Trophoblast cell (in vitro differentiated cells and primary cell): ENCODE results near the gene ZDHHC14.
"Not testable (repeated sequence)": the region's sequence is repeated elsewhere in the genome, so short reads cannot be mapped to it uniquely, and the experiment has no call there.

Experiments
- DNase-seq, 2 donors: peaks; one replicate each; pipeline ENCODE4 v3.0.0-alpha.2; 2016
- H2AFZ ChIP-seq: 2 replicates; pipeline ENCODE4 v1.6.1; 2013; ENCODE audit warnings: low read length, moderate library complexity, mild to moderate bottlenecking; ENCODE audit not compliant: insufficient read depth, poor library complexity
- H2AK5ac ChIP-seq: 2 replicates; pipeline ENCODE4 v1.6.1; 2013; ENCODE audit warnings: mild to moderate bottlenecking, low read length
- H2BK120ac ChIP-seq: 2 replicates; pipeline ENCODE4 v1.6.1; 2013; ENCODE audit warnings: low read length, mild to moderate bottlenecking, moderate library complexity; ENCODE audit not compliant: insufficient read depth, poor library complexity
- H2BK12ac ChIP-seq: 2 replicates; pipeline ENCODE4 v1.6.1; 2013; ENCODE audit warnings: mild to moderate bottlenecking, low read length, moderate library complexity
- H2BK5ac ChIP-seq: 2 replicates; pipeline ENCODE4 v1.6.1; 2013; ENCODE audit warnings: low read length, low read depth, moderate library complexity, mild to moderate bottlenecking; ENCODE audit not compliant: poor library complexity
- H3K14ac ChIP-seq: 2 replicates; pipeline ENCODE4 v1.6.1; 2013; ENCODE audit warnings: mild to moderate bottlenecking, low read length
- H3K18ac ChIP-seq: 2 replicates; pipeline ENCODE4 v1.6.1; 2013; ENCODE audit warnings: mild to moderate bottlenecking, low read length
- H3K23ac ChIP-seq: 2 replicates; pipeline ENCODE4 v1.6.1; 2013; ENCODE audit warnings: low read length
- H3K27ac ChIP-seq: 2 replicates; pipeline ENCODE4 v1.5.1; 2013; ENCODE audit warnings: low read depth, mild to moderate bottlenecking, inconsistent platforms, low read length, moderate library complexity
- H3K27me3 ChIP-seq: 2 replicates; pipeline ENCODE4 v1.6.1; 2013; ENCODE audit warnings: inconsistent platforms, mild to moderate bottlenecking, low read length, moderate library complexity; ENCODE audit not compliant: insufficient read depth
- H3K36me3 ChIP-seq, 2 experiments: 1 replicate in 1 of 2; 2 replicates in 1 of 2; pipeline ENCODE4 v1.6.1; 2013; ENCODE audit warnings: low read length in 2 of 2, mild to moderate bottlenecking in 2 of 2, moderate library complexity in 1 of 2; ENCODE audit not compliant: insufficient read depth in 2 of 2, control insufficient read depth in 1 of 2
- H3K4ac ChIP-seq: 2 replicates; pipeline ENCODE4 v1.6.1; 2013; ENCODE audit warnings: low read depth, mild to moderate bottlenecking, low read length, moderate library complexity
- H3K4me1 ChIP-seq, 2 experiments: 1 replicate in 1 of 2; 2 replicates in 1 of 2; pipeline ENCODE4 v1.6.1; 2013; ENCODE audit warnings: low read length in 2 of 2, mild to moderate bottlenecking in 2 of 2, moderate library complexity in 1 of 2; ENCODE audit not compliant: insufficient read depth in 2 of 2, control insufficient read depth in 1 of 2
- H3K4me2 ChIP-seq: 2 replicates; pipeline ENCODE4 v1.6.1; 2013; ENCODE audit warnings: inconsistent platforms, mild to moderate bottlenecking, low read length, moderate library complexity
- H3K4me3 ChIP-seq: 2 replicates; pipeline ENCODE4 v1.5.1; 2013; ENCODE audit warnings: mild to moderate bottlenecking, low read depth, low read length, inconsistent platforms
- H3K79me1 ChIP-seq: one replicate; pipeline ENCODE4 v1.6.1; 2013; ENCODE audit warnings: low read length
- H3K79me2 ChIP-seq: 2 replicates; pipeline ENCODE4 v1.6.1; 2013; ENCODE audit warnings: low read length, mild to moderate bottlenecking; ENCODE audit not compliant: control insufficient read depth, insufficient read depth, poor library complexity
- H3K9ac ChIP-seq: 2 replicates; pipeline ENCODE4 v1.6.1; 2013; ENCODE audit warnings: mild to moderate bottlenecking, low read length
- H3K9me3 ChIP-seq: 2 replicates; pipeline ENCODE4 v1.6.1; 2013; ENCODE audit warnings: low read depth, mild to moderate bottlenecking, control low read depth, inconsistent platforms, low read length; ENCODE audit not compliant: insufficient read depth
- H4K12ac ChIP-seq: 2 replicates; pipeline ENCODE4 v1.6.1; 2013; ENCODE audit warnings: low read depth, mild to moderate bottlenecking, low read length, moderate library complexity
- H4K8ac ChIP-seq: 2 replicates; pipeline ENCODE4 v1.6.1; 2013; ENCODE audit warnings: low read depth, mild to moderate bottlenecking, low read length, moderate library complexity
- H4K91ac ChIP-seq: one replicate; pipeline ENCODE4 v1.6.1; 2013; ENCODE audit warnings: low read depth, mild to moderate bottlenecking, low read length, moderate library complexity
- WGBS: extraction: QIAGEN DNeasy Blood & Tissue Kit; methylation state at CpG from one replicate; pipeline ENCODE4 v1.1.7; 2013; ENCODE audit warnings: missing lambda C conversion rate; ENCODE audit not compliant: insufficient read length, insufficient coverage; ENCODE audit errors: extremely low coverage; 5-methylcytosine and 5-hydroxymethylcytosine counted together

ZDHHC14 gene

GRCh38 chr6:157393669-157394327 is 12.8 kb downstream of the ZDHHC14 start:
- Histone ChIP-seq H3K4ac (no peak overlapping the region), H3K14ac (no peak overlapping the region), H3K4me2 (no peak overlapping the region), H3K4me1 (no peaks in the 10 kb centered on the region), H2AK5ac (no peak overlapping the region), H3K9ac (no peak overlapping the region), H2BK5ac (no peak overlapping the region), H3K27me3 (no peaks in the 10 kb centered on the region), H3K79me2 (no peaks in the 10 kb centered on the region), H3K27ac (no peak overlapping the region), H4K91ac (no peak overlapping the region), H4K12ac (no peak overlapping the region), H4K8ac (no peak overlapping the region), H3K36me3 (peaks cover 0 to 2% of the 10 kb centered on the region in 2 experiments), H3K9me3 (no peaks in the 10 kb centered on the region), H3K4me3 (no peak overlapping the region), H3K79me1 (no peaks in the 10 kb centered on the region), H3K23ac (no peak overlapping the region), H2BK12ac (no peak overlapping the region), H3K18ac (no peak overlapping the region), H2AFZ (no peak overlapping the region), H2BK120ac (no peak overlapping the region)
- WGBS: no CpG with 5 or more reads among the region's 6 CpGs
- DNase-seq: no peak

GRCh38 chr6:157395199-157395598 is 14.2 kb downstream of the ZDHHC14 start:
- not testable (repeated sequence) for H2BK5ac ChIP-seq, H2AFZ ChIP-seq, H3K4ac ChIP-seq, H4K8ac ChIP-seq, H4K12ac ChIP-seq, H3K14ac ChIP-seq, H3K27ac ChIP-seq, H3K4me1 ChIP-seq, H3K9ac ChIP-seq, H2BK120ac ChIP-seq, DNase-seq, H3K18ac ChIP-seq, H3K27me3 ChIP-seq, H3K4me2 ChIP-seq, H4K91ac ChIP-seq, H3K36me3 ChIP-seq, H3K79me2 ChIP-seq, H3K9me3 ChIP-seq, H3K23ac ChIP-seq, H3K79me1 ChIP-seq, H2AK5ac ChIP-seq, H2BK12ac ChIP-seq, H3K4me3 ChIP-seq
- WGBS: no CpG with 5 or more reads among the region's 11 CpGs

DNA sequence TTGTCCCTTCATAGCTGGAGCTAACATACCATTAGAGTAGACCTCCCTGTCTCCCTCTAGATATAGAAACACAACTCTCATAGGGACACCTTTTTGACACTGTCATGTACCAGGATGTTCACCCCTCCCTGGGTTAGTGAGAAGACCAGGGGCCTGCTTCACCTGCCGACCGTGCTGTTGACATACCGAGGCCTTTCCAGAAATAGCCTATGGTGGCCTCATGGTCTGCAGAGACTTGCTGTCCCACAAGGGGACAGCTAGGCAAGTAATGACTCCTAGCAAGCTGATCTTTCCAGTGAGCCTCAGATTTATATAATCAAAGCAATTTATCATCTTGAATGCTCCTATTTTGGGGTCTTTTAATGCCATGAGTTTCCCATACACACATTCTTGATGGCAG is 15.0 kb downstream of the ZDHHC14 start:
- Histone ChIP-seq H2AFZ (no peak overlapping the region), H3K4me1 (no peaks in the 10 kb centered on the region), H3K9me3 (no peaks in the 10 kb centered on the region), H4K91ac (no peak overlapping the region), H3K79me1 (no peaks in the 10 kb centered on the region), H4K12ac (no peak overlapping the region), H3K79me2 (no peaks in the 10 kb centered on the region), H2AK5ac (no peak overlapping the region), H3K4me3 (no peak overlapping the region), H2BK12ac (no peak overlapping the region), H3K36me3 (peaks cover 0 to 2% of the 10 kb centered on the region in 2 experiments), H3K23ac (no peak overlapping the region), H3K14ac (no peak overlapping the region), H3K27ac (no peak overlapping the region), H3K27me3 (no peaks in the 10 kb centered on the region), H3K9ac (no peak overlapping the region), H2BK120ac (no peak overlapping the region), H2BK5ac (no peak overlapping the region), H4K8ac (no peak overlapping the region), H3K4me2 (no peak overlapping the region), H3K18ac (no peak overlapping the region), H3K4ac (no peak overlapping the region)
- no peak for DNase-seq
- no CpG with 5 or more reads among the region's 3 CpGs for WGBS

- Histone ChIP-seq H2BK12ac (no peak overlapping the region), H4K8ac (no peak overlapping the region), H3K18ac (no peak overlapping the region), H3K4ac (no peak overlapping the region), H3K23ac (no peak overlapping the region), H3K27ac (no peak overlapping the region), H3K36me3 (no peaks in the 10 kb centered on the region), H3K4me2 (no peak overlapping the region), H4K91ac (no peak overlapping the region), H3K4me1 (no peaks in the 10 kb centered on the region), H2AK5ac (no peak overlapping the region), H3K27me3 (no peaks in the 10 kb centered on the region), H3K14ac (no peak overlapping the region), H4K12ac (no peak overlapping the region), H3K79me1 (no peaks in the 10 kb centered on the region), H3K79me2 (no peaks in the 10 kb centered on the region), H2BK5ac (no peak overlapping the region), H3K9me3 (peaks cover 2% of the 10 kb centered on the region), H3K9ac (no peak overlapping the region), H2AFZ (no peak overlapping the region), H2BK120ac (no peak overlapping the region), H3K4me3 (no peak overlapping the region)
- DNase-seq: no peak
- no CpG with 5 or more reads among the region's 9 CpGs for WGBS
Observed at GRCh38 chr6:157397660-157398059, 16.7 kb downstream of the ZDHHC14 start.
